Bronchial epithelial cell (primary cell): ENCODE data around the gene TDP1. TPM values are rescaled to one million over a fixed set of nuclear protein-coding genes. Genes with fewer than 3 reads are reported as not detected.
A peak's percentile ranks its signal among the peaks of the same experiment; 100 is the strongest.

Source experiments
- DNase-seq: peaks from one replicate; pipeline ENCODE4 v3.0.0-alpha.2; 2010; ENCODE audit warnings: low read depth
- FAIRE-seq: peaks from 2 replicates; lab custom pipeline; 2011; peaks lifted over from hg19 to GRCh38; lab: Jason Lieb, UNC
- H3K27me3 ChIP-seq: 2 replicates; pipeline ENCODE4 v1.5.1; 2011; ENCODE audit warnings: low read length; ENCODE audit not compliant: control insufficient read depth, insufficient read depth
- H3K36me3 ChIP-seq: 2 replicates; pipeline ENCODE4 v1.5.1; 2011; ENCODE audit warnings: low read length; ENCODE audit not compliant: control insufficient read depth, insufficient read depth
- H3K4me3 ChIP-seq: 2 replicates; pipeline ENCODE4 v1.5.1; 2011; ENCODE audit warnings: mild to moderate bottlenecking, low read depth, low read length, control low read depth
- total RNA-seq: library from RNA; depleted of rRNA; stranded (reverse); fragments of >200 nt; gene quantifications from 2 replicates; pipeline ENCODE4 v1.2.1, GENCODE V29; 2014
- TF ChIP-seq, protein P1 (sequence below): IDR thresholded peaks from 2 replicates; pipeline ENCODE4 v1.5.1; 2011; ENCODE audit warnings: mild to moderate bottlenecking, moderate library complexity, low read length, control low read depth, inconsistent platforms; ENCODE audit not compliant: insufficient read depth, severe bottlenecking

Gene TDP1
- total RNA-seq, 1 donor from 2014 or later, result 13.2 TPM

DNA sequence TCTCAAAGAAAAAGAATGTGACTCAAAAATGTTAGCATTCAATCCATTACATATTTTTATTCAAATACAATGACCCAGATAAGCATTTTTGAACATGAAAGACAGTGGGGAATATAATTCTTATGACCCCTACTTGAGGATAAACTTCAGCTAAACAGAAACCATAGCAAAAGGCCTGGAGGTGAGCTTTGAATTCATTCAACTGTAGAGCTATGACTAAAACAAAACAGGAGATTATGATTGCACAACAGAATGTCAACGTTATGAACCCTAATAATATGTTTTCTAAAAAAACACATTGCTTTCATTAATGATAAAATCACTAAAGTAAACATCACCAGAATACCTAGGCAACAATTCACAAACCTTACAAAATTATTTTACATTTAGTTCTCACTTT lies 29.0 kb upstream of the TDP1 start:
- DNase-seq (peak; percentile 72), FAIRE-seq (no peak)
- Histone ChIP-seq H3K36me3 (no peaks in the 10 kb centered on the region), H3K27me3 (no peaks in the 10 kb centered on the region), H3K4me3 (no peak overlapping the region)
- TF ChIP-seq, protein P1, sequence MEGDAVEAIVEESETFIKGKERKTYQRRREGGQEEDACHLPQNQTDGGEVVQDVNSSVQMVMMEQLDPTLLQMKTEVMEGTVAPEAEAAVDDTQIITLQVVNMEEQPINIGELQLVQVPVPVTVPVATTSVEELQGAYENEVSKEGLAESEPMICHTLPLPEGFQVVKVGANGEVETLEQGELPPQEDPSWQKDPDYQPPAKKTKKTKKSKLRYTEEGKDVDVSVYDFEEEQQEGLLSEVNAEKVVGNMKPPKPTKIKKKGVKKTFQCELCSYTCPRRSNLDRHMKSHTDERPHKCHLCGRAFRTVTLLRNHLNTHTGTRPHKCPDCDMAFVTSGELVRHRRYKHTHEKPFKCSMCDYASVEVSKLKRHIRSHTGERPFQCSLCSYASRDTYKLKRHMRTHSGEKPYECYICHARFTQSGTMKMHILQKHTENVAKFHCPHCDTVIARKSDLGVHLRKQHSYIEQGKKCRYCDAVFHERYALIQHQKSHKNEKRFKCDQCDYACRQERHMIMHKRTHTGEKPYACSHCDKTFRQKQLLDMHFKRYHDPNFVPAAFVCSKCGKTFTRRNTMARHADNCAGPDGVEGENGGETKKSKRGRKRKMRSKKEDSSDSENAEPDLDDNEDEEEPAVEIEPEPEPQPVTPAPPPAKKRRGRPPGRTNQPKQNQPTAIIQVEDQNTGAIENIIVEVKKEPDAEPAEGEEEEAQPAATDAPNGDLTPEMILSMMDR, result no peak

DNA sequence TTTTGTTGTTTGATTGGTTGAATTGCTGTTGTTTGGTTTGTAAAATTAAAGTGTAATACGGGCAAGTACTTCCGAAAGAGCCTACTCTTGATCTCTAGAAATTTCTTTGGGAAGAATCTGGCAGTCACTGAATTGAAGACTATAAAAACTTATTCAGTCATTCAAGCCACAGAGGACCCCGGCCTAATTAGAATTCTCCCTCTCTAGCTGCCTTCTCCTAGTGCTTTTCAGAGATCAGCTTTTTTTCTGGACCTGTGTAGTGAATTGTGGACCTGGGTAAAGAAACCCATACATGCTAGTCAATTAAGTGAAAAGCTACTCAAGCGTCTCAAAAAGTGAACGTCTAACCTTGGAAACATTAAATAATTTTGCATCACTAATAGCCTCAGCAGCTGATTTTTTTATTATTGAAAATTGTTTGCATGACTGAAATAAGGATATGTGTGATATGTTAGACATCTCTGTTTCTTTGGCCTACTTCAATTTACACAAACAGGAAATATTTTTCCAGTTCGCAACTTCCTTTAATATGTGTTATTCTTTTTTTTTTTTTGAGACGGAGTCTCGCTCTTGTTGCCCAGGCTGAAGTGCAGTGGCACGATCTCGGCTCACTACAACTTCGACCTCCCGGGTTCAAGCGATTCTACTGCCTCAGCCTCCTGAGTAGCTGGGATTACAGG lies 28.4 kb upstream of the TDP1 start:
- TF ChIP-seq, protein P1, result no peak
- H3K4me3 ChIP-seq, result no peak overlapping the region
- no peak for DNase-seq
- FAIRE-seq, result no peak
- H3K27me3 ChIP-seq, result no peaks in the 10 kb centered on the region
- no peaks in the 10 kb centered on the region for H3K36me3 ChIP-seq

DNA sequence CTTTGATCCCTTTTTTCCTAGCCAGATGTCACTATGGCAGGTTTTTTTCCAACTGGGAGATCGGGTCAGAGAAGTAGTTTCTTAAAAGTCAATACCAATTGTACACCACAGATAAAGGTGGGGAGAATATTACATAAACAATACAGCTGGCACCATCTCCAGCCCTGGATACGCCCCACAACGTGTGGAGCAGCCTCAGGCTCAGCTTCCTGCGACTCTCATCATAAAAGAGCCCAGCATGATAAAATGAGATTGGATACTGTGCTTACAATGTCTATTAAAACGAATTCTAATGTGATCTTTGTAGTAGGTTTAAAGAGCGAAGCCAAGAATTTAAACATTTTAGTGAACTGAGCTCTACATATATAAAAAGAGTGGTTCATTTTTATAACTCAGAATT lies 22.7 kb upstream of the TDP1 start:
- FAIRE-seq, result no peak

DNA sequence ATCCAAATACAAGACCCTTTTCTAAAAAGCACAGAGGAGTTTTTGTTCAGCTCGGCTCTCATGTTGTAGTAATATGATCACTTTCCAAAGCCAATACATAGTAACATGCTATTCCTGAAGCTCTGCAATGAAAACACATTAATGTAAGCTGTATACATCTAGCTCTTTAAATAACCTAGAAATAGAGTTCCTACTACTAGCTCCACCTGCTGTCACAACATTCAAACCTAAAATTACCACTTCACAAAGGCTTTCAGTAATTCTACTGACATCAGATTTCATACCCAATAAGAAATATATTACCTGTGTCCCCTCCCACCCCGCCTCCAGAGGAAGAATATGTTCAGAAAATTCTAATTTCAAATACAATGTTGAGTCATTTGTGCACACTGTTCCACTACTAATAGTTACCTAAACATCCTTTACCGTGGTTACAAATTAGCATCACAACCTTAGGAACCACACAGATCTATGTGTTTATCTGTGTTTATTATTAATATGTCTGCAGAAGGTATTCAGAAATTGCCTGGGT lies 19.0 kb upstream of the TDP1 start:
- H3K4me3 ChIP-seq, result no peak overlapping the region
- DNase-seq (peak; percentile 25), FAIRE-seq (no peak)
- TF ChIP-seq, protein P1, result peak; percentile 1
- H3K27me3 ChIP-seq, result no peaks in the 10 kb centered on the region
- H3K36me3 ChIP-seq, result no peaks in the 10 kb centered on the region

More for the DNA sequence above, 22.7 kb upstream of the TDP1 start:
- no peaks in the 10 kb centered on the region for H3K27me3 ChIP-seq
- H3K4me3 ChIP-seq, result no peak overlapping the region
- TF ChIP-seq, protein P1, result no peak
- DNase-seq, result no peak
- no peaks in the 10 kb centered on the region for H3K36me3 ChIP-seq

DNA sequence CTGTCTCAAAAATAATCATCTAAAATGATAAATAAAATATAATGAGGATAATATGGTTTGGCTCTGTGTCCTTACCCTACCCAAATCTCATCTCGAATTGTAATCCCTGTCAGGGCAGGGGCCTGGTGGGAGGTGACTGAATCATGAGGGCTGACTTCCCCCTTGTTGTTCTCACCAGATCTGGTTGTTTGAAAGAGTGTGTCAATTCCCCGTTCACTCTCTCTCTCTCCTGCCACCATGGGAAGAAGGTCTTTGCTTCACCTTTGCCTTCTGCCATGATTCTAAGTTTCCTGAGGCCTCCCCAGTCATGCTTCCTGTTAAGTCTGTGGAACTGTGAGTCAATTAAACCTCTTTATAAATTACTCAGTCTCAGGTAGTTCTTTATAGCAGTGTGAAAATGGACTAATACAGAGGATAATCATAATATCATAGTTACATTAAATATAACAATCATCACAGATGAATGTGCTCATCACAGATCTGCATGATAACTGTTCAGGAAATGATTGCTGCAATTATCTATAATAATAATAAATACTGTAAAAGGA lies 13.8 kb upstream of the TDP1 start:
- Histone ChIP-seq H3K36me3 (no peaks in the 10 kb centered on the region), H3K4me3 (no peak overlapping the region), H3K27me3 (no peaks in the 10 kb centered on the region)
- DNase-seq (no peak), FAIRE-seq (no peak)
- TF ChIP-seq, protein P1, result no peak
